Left lung (tissue), 10 donors: ENCODE data around the gene PGBD5. TPM values are rescaled to one million over a fixed set of nuclear protein-coding genes. Genes with fewer than 3 reads are reported as not detected.

Source experiments
- ATAC-seq: fragments of 200-7000 bp; cut with Tn5 transposase; one replicate; pipeline ENCODE4 v1.9.1; 2020; ENCODE audit warnings: moderate library complexity
- DNase-seq, 4 donors: peaks; one replicate each; pipeline ENCODE4 v3.0.0-alpha.2; 2013 to 2020
- H3K27ac ChIP-seq, 2 donors: fragments of 200-600 bp; sonication (generic) in 1 of 2; one replicate each; pipeline versions ENCODE4 v1.5.0 to v1.8.0; 2020 to 2021
- H3K27me3 ChIP-seq, 2 donors: fragments of 200-600 bp; sonication (generic) in 1 of 2; one replicate each; pipeline versions ENCODE4 v1.5.0 to v1.8.0; 2020 to 2021
- H3K36me3 ChIP-seq, 2 donors: fragments of 200-600 bp; sonication (generic) in 1 of 2; one replicate each; pipeline versions ENCODE4 v1.5.0 to v1.8.0; 2020 to 2021
- H3K4me1 ChIP-seq, 2 donors: fragments of 200-600 bp; one replicate each; pipeline ENCODE4 v1.8.0; 2021
- H3K4me3 ChIP-seq, 2 donors: fragments of 200-600 bp; sonication (generic) in 1 of 2; one replicate each; pipeline versions ENCODE4 v1.5.0 to v1.8.0; 2020 to 2021; ENCODE audit warnings: mild to moderate bottlenecking in 1 of 2
- H3K9me3 ChIP-seq, 2 donors: fragments of 200-600 bp; sonication (generic) in 1 of 2; one replicate each; pipeline versions ENCODE4 v1.5.0 to v1.8.0; 2020 to 2021
- intact Hi-C, 2 donors: fragments of 100-400 bp; cut with DNase I; formaldehyde crosslinking; loops; one replicate each; pipeline versions ENCODE4 v1.11.2 to v1.14.2; 2022
- polyA plus RNA-seq, 6 donors: library from polyadenylated mRNA; unstranded; fragments of 120-200 nt; gene quantifications; one replicate each; pipeline ENCODE4 v1.2.1, GENCODE V29; 2013; ENCODE audit not compliant: insufficient read length in 6 of 6
- total RNA-seq, 2 donors: library from RNA; stranded (reverse); fragmentation: NEBNext Ultra II Directional; extraction: Animal tissue kit (Norgen Biotek cat#: 25700); gene quantifications; one replicate each; pipeline ENCODE4 v1.2.1, GENCODE V29; 2021
- TF ChIP-seq, protein P1 (sequence below), 2 donors: fragments of 200-600 bp; sonication (generic) in 1 of 2; IDR thresholded peaks; one replicate each; pipeline versions ENCODE4 v1.5.0 to v1.8.0; 2021; ENCODE audit warnings: antibody characterized with exemption in 2 of 2
- donor health status: DM: no; HTN: yes; CAD: no.
- donor health status: DM: no; HTN: no; CAD: no.

PGBD5 gene
- total and polyA plus RNA-seq, 8 donors, result 2.3 to 10.1 (median 4.8) TPM

DNA sequence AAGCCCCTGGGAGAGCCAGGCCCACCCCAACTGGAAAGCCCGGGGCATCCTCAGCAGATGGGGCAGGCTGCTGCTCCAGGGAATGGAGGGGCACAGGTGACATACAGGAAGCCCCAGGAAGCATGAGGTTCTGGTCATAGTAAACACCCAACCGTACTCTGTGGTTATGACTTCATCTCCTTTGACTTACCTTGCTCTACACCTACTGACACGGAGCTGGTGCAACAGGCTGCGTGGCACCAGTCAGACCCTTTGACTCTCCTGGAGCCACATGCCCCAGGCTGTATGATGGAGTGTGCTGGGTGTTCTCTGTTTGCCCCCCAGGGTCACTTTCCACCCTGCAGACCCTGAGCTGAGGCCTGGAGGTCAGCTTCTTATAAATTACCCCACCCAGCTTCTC lies 72.1 kb downstream of the PGBD5 start:
- Histone ChIP-seq H3K4me3 (no peak overlapping the region), H3K27me3 (no peaks in the 10 kb centered on the region), H3K9me3 (no peaks in the 10 kb centered on the region), H3K27ac (no peak overlapping the region), H3K36me3 (no peaks in the 10 kb centered on the region), H3K4me1 (no peaks in the 10 kb centered on the region)
- no peak for ATAC-seq
- TF ChIP-seq, protein P1, sequence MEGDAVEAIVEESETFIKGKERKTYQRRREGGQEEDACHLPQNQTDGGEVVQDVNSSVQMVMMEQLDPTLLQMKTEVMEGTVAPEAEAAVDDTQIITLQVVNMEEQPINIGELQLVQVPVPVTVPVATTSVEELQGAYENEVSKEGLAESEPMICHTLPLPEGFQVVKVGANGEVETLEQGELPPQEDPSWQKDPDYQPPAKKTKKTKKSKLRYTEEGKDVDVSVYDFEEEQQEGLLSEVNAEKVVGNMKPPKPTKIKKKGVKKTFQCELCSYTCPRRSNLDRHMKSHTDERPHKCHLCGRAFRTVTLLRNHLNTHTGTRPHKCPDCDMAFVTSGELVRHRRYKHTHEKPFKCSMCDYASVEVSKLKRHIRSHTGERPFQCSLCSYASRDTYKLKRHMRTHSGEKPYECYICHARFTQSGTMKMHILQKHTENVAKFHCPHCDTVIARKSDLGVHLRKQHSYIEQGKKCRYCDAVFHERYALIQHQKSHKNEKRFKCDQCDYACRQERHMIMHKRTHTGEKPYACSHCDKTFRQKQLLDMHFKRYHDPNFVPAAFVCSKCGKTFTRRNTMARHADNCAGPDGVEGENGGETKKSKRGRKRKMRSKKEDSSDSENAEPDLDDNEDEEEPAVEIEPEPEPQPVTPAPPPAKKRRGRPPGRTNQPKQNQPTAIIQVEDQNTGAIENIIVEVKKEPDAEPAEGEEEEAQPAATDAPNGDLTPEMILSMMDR (IDR thresholded peaks at IDR 0.05), result no peak
- DNase-seq, result no peak
- intact Hi-C loops, result no loop called here

DNA sequence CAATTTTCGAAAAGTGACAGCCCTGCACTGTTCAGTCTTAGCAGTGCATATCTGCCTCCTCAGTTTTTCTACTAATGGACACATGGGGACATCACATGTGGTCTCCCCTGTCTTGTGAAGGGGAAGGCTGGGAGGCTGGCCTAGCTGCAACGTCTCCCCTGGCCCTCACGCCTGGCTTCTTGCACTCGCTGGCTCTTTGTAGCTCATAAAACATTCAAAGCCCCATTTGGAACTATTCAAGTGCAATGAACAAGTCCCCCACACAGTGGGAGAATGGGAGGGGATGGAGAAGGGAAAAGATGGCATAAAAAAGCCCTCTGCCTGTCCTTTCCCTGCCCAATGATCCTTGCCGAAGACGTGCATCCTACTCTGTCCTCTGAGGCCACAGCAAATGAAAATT lies 73.6 kb downstream of the PGBD5 start:
- intact Hi-C loops, result no loop called here
- no peak overlapping the region for H3K27ac ChIP-seq
- H3K4me1 ChIP-seq, result no peaks in the 10 kb centered on the region
- no peaks in the 10 kb centered on the region for H3K36me3 ChIP-seq
- TF ChIP-seq, protein P1 (IDR thresholded peaks at IDR 0.05), result no peak
- no peaks in the 10 kb centered on the region for H3K27me3 ChIP-seq
- H3K9me3 ChIP-seq, result no peaks in the 10 kb centered on the region
- no peak overlapping the region for H3K4me3 ChIP-seq
- ATAC-seq, result no peak
- no peak for DNase-seq

DNA sequence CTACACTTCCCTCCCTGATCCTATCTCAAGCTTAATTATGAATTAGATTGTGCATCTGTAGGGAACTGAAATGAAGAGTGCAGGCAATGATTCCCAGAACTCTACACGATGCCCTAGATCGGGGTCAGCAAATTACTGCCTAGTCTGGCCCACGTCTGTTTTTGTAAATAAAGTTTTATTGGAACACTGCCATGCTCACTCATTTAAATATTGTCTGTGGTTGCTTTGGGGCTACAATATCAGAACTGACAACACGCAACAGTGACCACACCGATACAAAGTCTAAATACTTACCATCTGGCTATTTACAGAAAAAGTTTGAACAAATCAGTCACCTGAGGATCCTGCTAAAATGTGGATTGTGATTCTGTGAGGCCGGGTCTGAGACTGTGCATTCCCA lies 74.1 kb downstream of the PGBD5 start:
- intact Hi-C loops, result no loop called here
- Histone ChIP-seq H3K4me3 (no peak overlapping the region), H3K4me1 (no peaks in the 10 kb centered on the region), H3K36me3 (no peaks in the 10 kb centered on the region), H3K27ac (no peak overlapping the region), H3K9me3 (no peaks in the 10 kb centered on the region), H3K27me3 (no peaks in the 10 kb centered on the region)
- TF ChIP-seq, protein P1 (IDR thresholded peaks at IDR 0.05), result no peak
- DNase-seq (no peak), ATAC-seq (no peak)

DNA sequence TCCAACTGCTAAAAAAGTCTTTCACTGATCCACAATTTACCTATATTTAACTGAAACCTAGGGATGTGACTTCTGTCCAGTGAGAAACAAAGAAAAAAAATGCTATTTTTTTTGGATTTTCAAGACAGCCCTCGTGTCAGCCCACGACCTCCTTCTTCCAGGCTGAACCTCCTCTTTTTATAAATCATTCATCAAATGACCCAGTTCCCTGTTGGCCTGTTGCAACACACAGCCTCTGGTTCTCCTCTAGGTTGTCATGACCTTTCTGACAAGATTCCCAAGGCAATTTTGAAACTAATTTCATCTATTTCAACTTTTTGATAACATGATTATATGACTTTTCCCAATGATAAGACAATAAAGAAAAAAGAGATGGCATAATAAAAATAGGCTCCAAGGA lies 74.6 kb downstream of the PGBD5 start:
- ATAC-seq (no peak), DNase-seq (no peak)

DNA sequence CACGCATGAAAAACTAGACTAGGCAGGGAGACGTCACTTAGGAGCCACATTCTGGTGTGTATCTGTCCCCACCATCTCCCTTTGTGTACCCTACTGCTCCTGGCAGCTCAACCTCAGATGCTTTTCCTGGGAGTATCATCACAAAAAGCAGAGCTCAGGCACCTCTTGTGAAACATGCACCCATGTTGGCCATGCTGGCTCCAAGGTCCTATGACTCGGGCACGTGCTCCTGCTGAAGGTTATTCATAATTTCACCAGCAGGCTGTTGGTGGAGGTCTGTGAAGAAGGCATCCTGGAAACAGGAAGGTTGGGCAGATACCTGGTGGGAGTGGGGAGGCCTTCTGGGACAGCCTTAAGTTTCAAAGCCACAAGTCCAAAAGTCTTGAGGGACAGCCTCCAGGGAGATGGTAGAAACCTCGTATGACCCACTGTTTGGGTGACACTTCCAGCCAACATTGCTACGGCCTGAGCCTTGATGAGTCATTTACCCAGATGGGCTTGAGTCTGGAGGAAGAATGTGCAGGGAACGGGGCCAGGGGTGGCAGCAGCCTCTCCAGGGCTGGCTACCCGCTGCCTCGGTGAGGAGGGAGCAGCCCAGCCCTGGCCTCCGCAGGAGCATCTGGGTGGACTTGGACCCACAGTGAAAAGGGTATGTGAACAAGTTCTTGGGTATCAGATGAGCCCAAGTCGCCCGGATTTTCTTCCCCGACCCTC lies 75.8 kb downstream of the PGBD5 start:
- TF ChIP-seq, protein P1 (IDR thresholded peaks at IDR 0.05), result no peak
- Histone ChIP-seq H3K36me3 (no peaks in the 10 kb centered on the region), H3K4me1 (no peaks in the 10 kb centered on the region), H3K27ac (no peak overlapping the region), H3K27me3 (no peaks in the 10 kb centered on the region), H3K4me3 (no peak overlapping the region), H3K9me3 (no peaks in the 10 kb centered on the region)
- ATAC-seq (no peak), DNase-seq (no peak)
- intact Hi-C loops, result no loop called here

More for the DNA sequence above, 74.6 kb downstream of the PGBD5 start:
- H3K4me3 ChIP-seq, result no peak overlapping the region
- H3K9me3 ChIP-seq, result no peaks in the 10 kb centered on the region
- no peak overlapping the region for H3K27ac ChIP-seq
- intact Hi-C loops, result no loop called here
- no peaks in the 10 kb centered on the region for H3K4me1 ChIP-seq
- H3K36me3 ChIP-seq, result no peaks in the 10 kb centered on the region
- TF ChIP-seq, protein P1 (IDR thresholded peaks at IDR 0.05), result no peak
- no peaks in the 10 kb centered on the region for H3K27me3 ChIP-seq
